ENCODE measurements around the gene OR5A2. TPM values are rescaled to one million over a fixed set of nuclear protein-coding genes. Genes with fewer than 3 reads are reported as not detected.
"Not testable (repeated sequence)": the region's sequence is repeated elsewhere in the genome, so short reads cannot be mapped to it uniquely, and the experiment has no call there.

OR5A2 gene, protein sequence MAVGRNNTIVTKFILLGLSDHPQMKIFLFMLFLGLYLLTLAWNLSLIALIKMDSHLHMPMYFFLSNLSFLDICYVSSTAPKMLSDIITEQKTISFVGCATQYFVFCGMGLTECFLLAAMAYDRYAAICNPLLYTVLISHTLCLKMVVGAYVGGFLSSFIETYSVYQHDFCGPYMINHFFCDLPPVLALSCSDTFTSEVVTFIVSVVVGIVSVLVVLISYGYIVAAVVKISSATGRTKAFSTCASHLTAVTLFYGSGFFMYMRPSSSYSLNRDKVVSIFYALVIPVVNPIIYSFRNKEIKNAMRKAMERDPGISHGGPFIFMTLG
- total RNA-seq, result not detected

GRCh38 chr11:59426361-59427067 lies at the start of gene OR5A2:
Gene OR5A2, minus strand, starts transcription at chr11:59426413. Its CDS starts 3,460 bp downstream, at chr11:59422953.
- DNase-seq, result no peak
- H3K4me1 Mint-ChIP-seq (ENCODE audit: low read depth), result peaks cover 10% of the 10 kb centered on the region
- ATAC-seq, result no peak
- CTCF ChIA-PET, result interaction anchor here (1.3 kb wide), 1 partner anchor 254 kb away, joined by 3 read pairs; the partner anchor contains the start of gene DTX4
- H3K4me3 Mint-ChIP-seq, result no peak within 1 kb of the TSS
- H3K27me3 Mint-ChIP-seq (ENCODE audit: low read depth), result peaks cover 6% of the 10 kb centered on the region
- no peak within 1 kb of the TSS for H3K27ac Mint-ChIP-seq
- POLR2A ChIA-PET, result no interaction called here
- H3K9me3 Mint-ChIP-seq (ENCODE audit: insufficient read depth), result no peaks in the 10 kb centered on the region
- H3K36me3 Mint-ChIP-seq (ENCODE audit: low read depth), result no peaks in the 10 kb centered on the region

- no peak for DNase-seq
- ChIA-PET CTCF (no interaction called here), POLR2A (no interaction called here)
- Mint-ChIP-seq H3K9me3 (ENCODE audit: insufficient read depth) (no peaks in the 10 kb centered on the region), H3K4me1 (ENCODE audit: low read depth) (no peaks in the 10 kb centered on the region), H3K36me3 (ENCODE audit: low read depth) (no peaks in the 10 kb centered on the region), H3K27me3 (ENCODE audit: low read depth) (peaks cover 21% of the 10 kb centered on the region), H3K27ac (no peak overlapping the region), H3K4me3 (no peak overlapping the region)
- no peak for ATAC-seq
Measured at GRCh38 chr11:59475176-59475575, 49.0 kb upstream of the OR5A2 start.

DNA sequence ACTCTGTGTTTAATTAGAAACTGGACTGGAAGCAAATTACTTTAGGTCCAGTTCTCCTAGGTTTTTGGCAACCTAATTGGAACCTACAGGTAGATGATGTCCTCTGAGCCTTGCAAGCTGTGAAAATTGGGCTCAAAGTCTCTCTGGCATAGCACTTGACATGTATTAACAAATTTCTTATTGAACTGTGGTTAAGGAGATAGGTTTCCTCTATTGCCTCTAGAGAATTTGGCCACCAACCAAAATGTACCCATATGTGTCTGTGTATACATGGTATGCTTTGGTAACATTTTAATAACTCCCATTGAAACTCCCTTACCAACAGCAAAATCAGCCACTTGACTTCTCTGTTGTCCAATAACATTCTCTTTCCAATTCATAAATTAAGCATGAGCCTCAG lies 46.8 kb upstream of the OR5A2 start, which contains the start of gene OR4D10:
Gene OR4D10, plus strand, starts transcription at position 301 of the 400 bp plus-strand sequence. CDS start 4,115 bp downstream, outside the sequence.
- DNase-seq (no peak), ATAC-seq (no peak)
- Mint-ChIP-seq H3K27me3 (ENCODE audit: low read depth) (peaks cover 21% of the 10 kb centered on the region), H3K36me3 (ENCODE audit: low read depth) (no peaks in the 10 kb centered on the region), H3K4me1 (ENCODE audit: low read depth) (no peaks in the 10 kb centered on the region), H3K9me3 (ENCODE audit: insufficient read depth) (no peaks in the 10 kb centered on the region), H3K27ac (no peak within 1 kb of the TSS), H3K4me3 (no peak within 1 kb of the TSS)
- CTCF ChIA-PET, result no interaction called here
- POLR2A ChIA-PET, result no interaction called here

DNA sequence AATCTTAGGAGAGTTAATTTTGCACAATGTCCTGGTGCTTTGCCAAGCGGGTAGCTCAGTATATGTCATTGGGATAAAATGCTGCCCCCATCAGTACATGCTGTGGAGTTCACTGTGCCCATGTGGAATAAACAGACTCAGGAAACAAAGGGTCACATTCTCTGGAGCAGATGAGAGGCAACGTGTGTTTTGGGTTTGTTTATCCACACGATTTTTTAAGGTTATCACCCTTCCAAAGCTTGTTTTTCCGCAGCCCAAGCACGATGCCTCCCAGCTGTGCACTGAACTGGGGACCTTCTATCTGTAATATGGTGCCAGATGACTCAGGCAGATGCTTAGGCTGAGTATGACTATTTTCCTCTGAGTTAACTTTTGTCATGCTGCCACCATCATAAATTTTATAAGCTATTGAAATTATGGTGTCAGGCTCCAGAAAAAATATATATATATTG lies 37.0 kb upstream of the OR5A2 start:
- no peaks in the 10 kb centered on the region for H3K4me1 Mint-ChIP-seq (ENCODE audit: low read depth)
- no peak for DNase-seq
- no peak overlapping the region for H3K27ac Mint-ChIP-seq
- CTCF ChIA-PET, result no interaction called here
- peaks cover 16% of the 10 kb centered on the region for H3K27me3 Mint-ChIP-seq (ENCODE audit: low read depth)
- H3K9me3 Mint-ChIP-seq (ENCODE audit: insufficient read depth), result no peaks in the 10 kb centered on the region
- H3K36me3 Mint-ChIP-seq (ENCODE audit: low read depth), result no peaks in the 10 kb centered on the region
- POLR2A ChIA-PET, result no interaction called here
- no peak for ATAC-seq
- H3K4me3 Mint-ChIP-seq, result no peak overlapping the region

GRCh38 chr11:59459916-59460315 lies 33.7 kb upstream of the OR5A2 start:
- CTCF ChIA-PET, result no interaction called here
- peaks cover 13% of the 10 kb centered on the region for H3K27me3 Mint-ChIP-seq (ENCODE audit: low read depth)

GRCh38 chr11:59456661-59457060 lies 30.4 kb upstream of the OR5A2 start, which contains the start of gene OR4D6:
Gene OR4D6, plus strand, starts transcription at chr11:59456961. Its CDS starts 0 bp downstream, at chr11:59456961.
- Mint-ChIP-seq H3K9me3 (ENCODE audit: insufficient read depth) (no peaks in the 10 kb centered on the region), H3K27me3 (ENCODE audit: low read depth) (peaks cover 6% of the 10 kb centered on the region), H3K4me3 (no peak within 1 kb of the TSS), H3K27ac (no peak within 1 kb of the TSS), H3K4me1 (ENCODE audit: low read depth) (no peaks in the 10 kb centered on the region), H3K36me3 (ENCODE audit: low read depth) (no peaks in the 10 kb centered on the region)
- ChIA-PET POLR2A (no interaction called here), CTCF (no interaction called here)
- DNase-seq (no peak), ATAC-seq (no peak)

More at GRCh38 chr11:59459916-59460315, 33.7 kb upstream of the OR5A2 start:
- no peaks in the 10 kb centered on the region for H3K36me3 Mint-ChIP-seq (ENCODE audit: low read depth)
- ATAC-seq, result no peak
- POLR2A ChIA-PET, result no interaction called here
- no peaks in the 10 kb centered on the region for H3K9me3 Mint-ChIP-seq (ENCODE audit: insufficient read depth)
- no peaks in the 10 kb centered on the region for H3K4me1 Mint-ChIP-seq (ENCODE audit: low read depth)
- no peak for DNase-seq
- no peak overlapping the region for H3K4me3 Mint-ChIP-seq
- H3K27ac Mint-ChIP-seq, result no peak overlapping the region

DNA sequence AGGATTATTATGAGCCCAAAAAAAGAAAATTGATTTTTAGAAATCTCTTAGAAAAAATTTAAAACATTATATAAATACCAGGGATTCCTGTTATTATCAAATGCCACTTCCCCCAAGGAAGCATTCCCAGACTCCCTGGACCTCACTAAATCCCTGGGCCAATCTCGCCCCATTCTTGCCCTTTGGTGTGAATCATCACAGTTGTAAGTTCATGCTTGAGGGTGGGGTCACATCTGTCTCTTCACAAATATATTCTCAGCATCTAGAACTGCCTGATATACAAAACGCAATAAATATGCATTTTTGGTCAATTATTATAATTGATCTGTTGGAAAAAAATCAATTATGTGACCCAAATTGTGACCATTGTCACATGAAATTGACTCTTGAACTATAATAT lies 22.3 kb upstream of the OR5A2 start:
- ATAC-seq (no peak), DNase-seq (no peak)
- Mint-ChIP-seq H3K36me3 (ENCODE audit: low read depth) (no peaks in the 10 kb centered on the region), H3K4me1 (ENCODE audit: low read depth) (no peaks in the 10 kb centered on the region), H3K27me3 (ENCODE audit: low read depth) (peaks cover 11% of the 10 kb centered on the region), H3K27ac (no peak overlapping the region), H3K9me3 (ENCODE audit: insufficient read depth) (no peaks in the 10 kb centered on the region), H3K4me3 (no peak overlapping the region)
- ChIA-PET CTCF (no interaction called here), POLR2A (no interaction called here)

- H3K27ac Mint-ChIP-seq; H3K4me3 Mint-ChIP-seq; H3K27me3 Mint-ChIP-seq (ENCODE audit: low read depth); H3K9me3 Mint-ChIP-seq (ENCODE audit: insufficient read depth); POLR2A ChIA-PET; DNase-seq; H3K4me1 Mint-ChIP-seq (ENCODE audit: low read depth); CTCF ChIA-PET; H3K36me3 Mint-ChIP-seq (ENCODE audit: low read depth); ATAC-seq: not testable (repeated sequence)
Measured at GRCh38 chr11:59445624-59446023, 19.4 kb upstream of the OR5A2 start.

DNA sequence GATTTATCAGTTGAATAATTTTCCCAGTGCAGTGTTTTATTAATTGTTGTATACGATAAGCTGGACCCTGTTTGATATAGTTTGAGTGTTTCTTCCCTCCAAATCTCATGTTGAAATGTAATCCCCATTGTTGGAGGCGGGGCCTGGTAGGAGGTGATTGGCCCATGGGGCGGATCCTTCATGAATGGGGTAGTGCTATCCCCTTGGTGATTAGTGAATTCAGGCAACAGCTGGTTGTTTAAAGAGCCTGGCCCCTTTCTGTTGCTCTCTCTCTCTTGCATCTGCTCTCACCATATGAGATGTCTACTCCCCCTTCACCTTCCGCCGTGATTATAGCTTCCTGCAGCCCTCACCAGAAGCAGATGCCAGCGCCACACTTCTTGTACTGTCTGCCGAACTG lies 11.6 kb upstream of the OR5A2 start:
- H3K9me3 Mint-ChIP-seq (ENCODE audit: insufficient read depth), result no peaks in the 10 kb centered on the region
- ChIA-PET POLR2A (no interaction called here), CTCF (interaction anchor here (1.1 to 1.3 kb wide), 2 partner anchors 8 to 243 kb away, joined by 3 read pairs; no protein-coding TSS in a partner anchor)
- no peak overlapping the region for H3K27ac Mint-ChIP-seq
- H3K4me3 Mint-ChIP-seq, result no peak overlapping the region
- no peak for ATAC-seq
- H3K27me3 Mint-ChIP-seq (ENCODE audit: low read depth), result peaks cover 14% of the 10 kb centered on the region
- H3K4me1 Mint-ChIP-seq (ENCODE audit: low read depth), result no peaks in the 10 kb centered on the region
- DNase-seq, result no peak
- no peaks in the 10 kb centered on the region for H3K36me3 Mint-ChIP-seq (ENCODE audit: low read depth)

DNA sequence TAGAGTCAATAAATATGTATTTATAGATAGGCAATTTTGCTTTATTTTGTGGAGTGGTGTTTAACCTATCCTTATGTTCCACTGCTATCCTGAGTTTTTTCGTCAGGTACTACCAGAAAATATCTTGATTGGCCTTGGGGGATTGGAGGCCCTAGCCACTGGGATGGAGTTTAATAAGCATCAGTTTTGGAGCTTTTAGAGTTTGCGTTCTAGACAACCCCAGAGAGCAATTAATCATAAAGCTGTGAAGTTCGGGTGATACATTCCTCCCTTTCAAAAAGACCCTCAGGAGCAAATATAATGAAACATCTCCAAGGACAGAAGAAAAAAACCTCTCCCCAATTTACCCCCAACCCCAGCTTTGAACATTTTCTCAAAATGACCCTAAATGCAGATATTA lies 10.0 kb upstream of the OR5A2 start, which contains the start of gene OR5A1:
Gene OR5A1, plus strand, starts transcription at position 301 of the 400 bp plus-strand sequence. CDS start 6,700 bp downstream, outside the sequence.
- Mint-ChIP-seq H3K9me3 (ENCODE audit: insufficient read depth) (no peaks in the 10 kb centered on the region), H3K36me3 (ENCODE audit: low read depth) (no peaks in the 10 kb centered on the region), H3K4me1 (ENCODE audit: low read depth) (no peaks in the 10 kb centered on the region), H3K4me3 (no peak within 1 kb of the TSS), H3K27ac (no peak within 1 kb of the TSS), H3K27me3 (ENCODE audit: low read depth) (peaks cover 22% of the 10 kb centered on the region)
- ChIA-PET POLR2A (no interaction called here), CTCF (no interaction called here)
- DNase-seq (no peak), ATAC-seq (no peak)

GRCh38 chr11:59429924-59430516 lies 3.8 kb upstream of the OR5A2 start:
- Mint-ChIP-seq H3K27ac (no peak overlapping the region), H3K9me3 (ENCODE audit: insufficient read depth) (no peaks in the 10 kb centered on the region), H3K4me1 (ENCODE audit: low read depth) (no peaks in the 10 kb centered on the region), H3K36me3 (ENCODE audit: low read depth) (no peaks in the 10 kb centered on the region), H3K27me3 (ENCODE audit: low read depth) (peaks cover 16% of the 10 kb centered on the region), H3K4me3 (no peak overlapping the region)
- peak; percentile 68 for DNase-seq
- ATAC-seq, result peak; percentile 61
- ChIA-PET POLR2A (no interaction called here), CTCF (interaction anchor here (0.6 to 4.4 kb wide), 12 partner anchors 8 to 290 kb away, joined by 3 to 24 read pairs (median 4); partner anchors contain the start of gene DTX4)

DNA sequence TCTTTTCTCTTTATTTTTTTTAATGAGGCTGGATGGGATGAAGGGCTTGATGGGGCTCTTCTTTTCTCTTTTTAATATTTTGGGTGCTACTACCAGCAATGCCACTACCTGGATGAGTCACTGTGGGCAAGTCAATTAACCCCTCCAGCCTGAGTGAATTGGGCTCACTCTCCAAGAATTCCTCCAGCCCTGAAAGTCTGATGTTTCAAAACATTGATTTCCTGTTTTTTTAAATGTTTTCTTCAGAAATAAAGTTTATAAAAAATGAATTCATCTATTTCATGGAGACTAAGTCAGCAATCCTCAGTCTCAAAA lies 812 bp upstream of the OR5A2 start:
- H3K4me3 Mint-ChIP-seq, result no peak overlapping the region
- CTCF ChIA-PET, result interaction anchor here (1.3 kb wide), 1 partner anchor 255 kb away, joined by 3 read pairs; the partner anchor contains the start of gene DTX4
- no peak overlapping the region for H3K27ac Mint-ChIP-seq
- H3K36me3 Mint-ChIP-seq (ENCODE audit: low read depth), result no peaks in the 10 kb centered on the region
- ATAC-seq, result no peak
- POLR2A ChIA-PET, result no interaction called here
- peaks cover 11% of the 10 kb centered on the region for H3K27me3 Mint-ChIP-seq (ENCODE audit: low read depth)
- H3K9me3 Mint-ChIP-seq (ENCODE audit: insufficient read depth), result no peaks in the 10 kb centered on the region
- peaks cover 9% of the 10 kb centered on the region for H3K4me1 Mint-ChIP-seq (ENCODE audit: low read depth)
- DNase-seq, result no peak

All from activated CD8-positive, alpha-beta T cell treated with anti-CD3 and anti-CD28 coated beads, Interleukin-2, amount 10 ng/mL, durations not matched to agents 7 days and 5 days (primary cell).